Skin of body (tissue), 2 donors: ENCODE data around the gene CEACAM21. TPM values are rescaled to one million over a fixed set of nuclear protein-coding genes. Genes with fewer than 3 reads are reported as not detected.

Experiments
- DNase-seq: peaks from one replicate; lab custom pipeline; 2025; lab: John Stamatoyannopoulos, UW
- total RNA-seq: library from RNA; depleted of rRNA; stranded (reverse); fragments of >200 nt; gene quantifications from one replicate; pipeline ENCODE4 v1.2.3, GENCODE V29; 2014

CEACAM21 gene
- total RNA-seq, 1 donor from 2014 or later, result 1.2 TPM

DNA sequence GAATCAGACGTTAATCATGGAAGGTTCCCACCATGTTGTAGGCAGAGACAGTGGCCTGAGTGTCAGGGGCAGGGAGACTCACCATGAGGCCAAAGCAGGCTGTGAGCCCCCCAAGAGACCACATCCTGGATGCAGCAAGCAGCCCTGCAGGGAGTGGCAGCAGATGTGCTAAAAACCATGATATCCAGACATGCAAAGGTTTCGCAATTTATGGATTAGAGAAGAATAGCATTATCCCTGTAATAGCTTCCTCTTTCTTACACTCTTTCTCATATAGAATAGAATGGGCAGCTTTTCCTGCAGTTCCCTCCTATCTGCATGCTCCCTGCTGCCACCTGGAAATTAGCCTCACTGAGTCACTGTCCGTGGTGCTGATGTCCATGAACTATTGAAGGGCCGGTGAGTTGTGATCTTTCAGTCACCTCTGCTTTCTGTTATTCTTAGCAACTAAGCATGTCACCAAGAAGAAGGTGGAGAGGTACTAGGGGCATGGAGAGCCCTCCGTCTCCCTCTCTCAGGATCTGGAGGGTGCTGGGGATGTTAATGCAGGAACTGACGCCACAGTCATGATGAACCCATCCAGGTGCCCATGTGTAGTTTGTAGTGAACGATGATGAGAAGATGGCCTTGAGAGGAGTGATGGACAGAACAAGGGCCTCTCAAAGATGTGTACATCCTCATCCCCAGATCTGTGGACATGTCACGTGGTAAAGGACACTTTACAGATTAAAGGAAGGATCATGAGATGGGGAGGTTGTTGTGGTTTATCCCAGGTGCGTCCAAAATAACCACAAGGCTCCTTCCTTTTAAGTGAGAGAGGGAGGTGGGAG, 41.0 kb downstream of the CEACAM21 start:
- no peak for DNase-seq

- no peak for DNase-seq
Measured at GRCh38 chr19:41617941-41618730, 42.2 kb downstream of the CEACAM21 start.

DNA sequence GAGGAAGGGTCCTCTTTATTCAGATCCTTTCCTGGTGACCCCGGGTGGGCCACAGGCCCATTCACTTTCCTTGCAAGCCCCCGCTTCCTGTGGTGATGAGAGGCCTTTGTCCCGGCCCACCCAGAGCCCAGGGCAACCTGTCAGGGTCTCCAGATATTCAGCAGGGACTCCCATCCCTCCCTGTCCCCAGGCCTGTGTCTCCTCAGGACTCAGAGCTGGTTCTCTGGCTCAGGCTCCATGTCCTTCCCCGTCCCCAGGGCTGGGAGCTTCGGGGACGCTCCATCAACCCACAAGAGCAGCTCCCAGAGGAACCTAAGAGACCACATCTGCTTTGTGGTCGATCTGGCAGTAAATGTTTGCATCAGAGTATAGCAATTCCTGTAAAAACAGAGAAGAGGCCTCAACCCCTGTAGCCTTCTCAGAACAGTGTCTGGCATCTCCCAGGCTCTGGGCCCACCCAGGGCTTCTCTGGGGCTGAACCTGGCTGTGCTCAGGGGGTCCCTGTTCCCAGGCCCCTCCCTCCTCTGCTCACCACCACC, 43.1 kb downstream of the CEACAM21 start:
- DNase-seq, result no peak

- no peak for DNase-seq
Measured at GRCh38 chr19:41620171-41620570, 44.2 kb downstream of the CEACAM21 start.

DNA sequence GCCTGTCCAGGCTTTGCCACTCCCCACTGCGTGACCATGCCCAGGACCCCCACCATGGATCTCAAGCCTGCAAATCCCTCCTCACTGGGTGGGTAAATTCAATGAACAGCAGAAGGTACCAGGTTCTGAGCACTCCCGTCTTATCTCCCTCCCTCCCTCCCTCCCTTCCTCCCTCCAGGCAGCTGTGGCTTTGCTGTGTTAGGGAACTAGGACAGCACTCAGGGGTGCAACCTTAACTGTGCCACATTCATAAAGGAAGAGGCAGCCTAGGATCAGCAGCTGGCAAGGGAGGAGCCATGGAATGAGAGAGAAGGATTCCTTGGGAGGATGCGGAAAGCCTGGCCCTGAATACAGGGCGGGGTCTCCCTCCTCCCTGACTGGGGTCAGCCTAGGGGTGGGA, 45.3 kb downstream of the CEACAM21 start:
- no peak for DNase-seq

- DNase-seq, result no peak
Measured at GRCh38 chr19:41621654-41622053, 45.7 kb downstream of the CEACAM21 start.

- no peak for DNase-seq
Measured at GRCh38 chr19:41623360-41623759, 47.4 kb downstream of the CEACAM21 start.

DNA sequence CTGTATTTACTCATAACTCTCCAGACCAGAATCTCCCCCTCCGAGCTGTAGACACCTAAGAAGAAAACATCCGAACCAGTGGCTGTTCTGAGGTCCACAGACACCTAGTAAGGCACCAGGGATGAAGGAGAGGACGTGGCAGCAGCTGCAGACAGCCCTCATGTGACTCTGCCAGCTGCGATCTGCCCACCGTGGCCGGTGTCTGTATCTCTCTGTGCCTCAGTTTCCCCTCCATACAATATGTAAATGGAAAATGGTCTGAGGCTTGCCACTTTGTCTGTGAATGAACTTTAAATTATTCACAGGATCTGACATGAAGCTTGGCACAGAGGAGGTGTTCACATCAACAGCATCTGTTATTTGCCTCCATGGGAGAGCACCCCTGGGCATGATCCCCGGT, 48.5 kb downstream of the CEACAM21 start:
- no peak for DNase-seq

DNA sequence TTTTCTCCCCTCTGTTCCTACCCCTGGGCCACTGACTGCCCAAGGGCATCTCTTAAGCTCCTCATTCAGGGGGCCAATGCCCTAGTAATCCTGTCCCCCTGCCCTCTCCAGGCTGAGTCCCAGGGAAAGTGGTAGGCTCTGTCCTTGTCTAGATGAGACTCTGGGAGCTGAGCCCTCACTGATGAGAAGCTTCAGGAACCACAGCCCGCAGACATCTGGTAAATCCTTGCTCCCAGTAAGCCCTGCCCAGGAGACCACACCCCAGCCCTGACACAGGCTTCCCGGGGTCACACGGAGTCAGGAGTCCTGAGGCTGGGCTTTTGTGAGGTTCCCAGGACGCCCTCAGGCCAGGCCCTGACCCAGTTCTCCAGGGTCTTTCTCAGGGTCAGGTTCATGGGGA, 49.0 kb downstream of the CEACAM21 start:
- DNase-seq, result no peak

DNA sequence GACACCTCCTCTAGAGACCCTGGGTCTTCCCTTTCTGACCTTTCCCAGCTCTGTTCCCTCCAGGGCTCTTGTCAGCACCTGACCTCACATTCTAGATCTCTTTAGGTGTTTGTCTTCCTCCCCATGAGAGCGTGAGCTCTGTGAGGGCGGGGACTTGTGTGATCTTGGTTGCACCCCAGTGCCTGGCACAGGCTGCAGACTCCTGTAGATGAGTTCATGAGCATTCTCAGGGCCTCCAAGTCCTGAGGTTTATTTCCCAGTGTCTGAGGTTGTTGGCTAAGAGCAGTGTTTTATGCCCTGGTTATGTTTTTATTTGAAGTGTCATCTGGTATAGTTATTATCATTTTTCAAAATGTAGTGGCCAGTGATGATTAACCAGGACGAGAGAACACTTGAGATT, 50.3 kb downstream of the CEACAM21 start:
- no peak for DNase-seq

- DNase-seq, result no peak
Measured at GRCh38 chr19:41626877-41627276, 50.9 kb downstream of the CEACAM21 start, which contains the start of gene CEACAM4. Gene CEACAM4 (minus strand): TSS chr19:41627074. CDS start chr19:41626963, 111 bp downstream.

- DNase-seq, result no peak
Measured at GRCh38 chr19:41627966-41628675, 52.2 kb downstream of the CEACAM21 start.

Other genes starting within 250 kb of the CEACAM21 start
- 10.9 TPM for gene TGFB1, start 222.2 kb upstream of the CEACAM21 start, total RNA-seq
- 0.89 TPM for gene B9D2, start 212.0 kb upstream of the CEACAM21 start, total RNA-seq
- 20.9 TPM for gene TMEM91, start 199.6 kb upstream of the CEACAM21 start, total RNA-seq
- gene EXOSC5, start 178.8 kb upstream of the CEACAM21 start, total RNA-seq, result 10.1 TPM
- 36.5 TPM for gene BCKDHA, start 178.3 kb upstream of the CEACAM21 start, total RNA-seq
- 1.6 TPM for gene B3GNT8, start 148.8 kb upstream of the CEACAM21 start, total RNA-seq
- gene DMAC2, start 136.3 kb upstream of the CEACAM21 start, total RNA-seq, result 14.4 TPM
- not detected for gene ERICH4, start 133.0 kb upstream of the CEACAM21 start, total RNA-seq
- 0.59 TPM for gene CEACAM4, start 50.9 kb downstream of the CEACAM21 start, total RNA-seq
- gene CEACAM7, start 112.1 kb downstream of the CEACAM21 start, total RNA-seq, result 0.30 TPM
- gene CEACAM5, start 132.5 kb downstream of the CEACAM21 start, total RNA-seq, result 2.4 TPM
- 5.0 TPM for gene CEACAM6, start 179.4 kb downstream of the CEACAM21 start, total RNA-seq
- 1.5 TPM for gene CEACAM3, start 220.4 kb downstream of the CEACAM21 start, total RNA-seq